HepG2 (cell line): ENCODE data around the gene MSMP. TPM values are rescaled to one million over a fixed set of nuclear protein-coding genes. Genes with fewer than 3 reads are reported as not detected.
A peak's percentile ranks its signal among the peaks of the same experiment; 100 is the strongest.

Source experiments
- AGO1 ChIP-seq: fragments of 200-400 bp; formaldehyde crosslinking; IDR thresholded peaks from 2 replicates; pipeline ENCODE4 v1.6.1; 2017; ENCODE audit warnings: mild to moderate bottlenecking, low read depth, low read length, moderate library complexity; ENCODE audit not compliant: poor library complexity, severe bottlenecking
- BCL6 ChIP-seq: IDR thresholded peaks from 2 replicates; pipeline ENCODE4 v1.6.1; 2016; ENCODE audit warnings: missing genetic modification reagents, missing compliant biosample characterization
- CHD2 ChIP-seq: IDR thresholded peaks from 2 replicates; pipeline ENCODE4 v1.6.1; 2011; ENCODE audit warnings: low read depth, low read length, improper control_type of control experiment
- E2F2 ChIP-seq: sonication (generic); formaldehyde crosslinking; IDR thresholded peaks from 2 replicates; pipeline ENCODE4 v1.4.0; 2020; ENCODE audit warnings: missing genetic modification reagents, borderline replicate concordance
- FOXK2 ChIP-seq: fragments of 450-650 bp; IDR thresholded peaks from 2 replicates; pipeline ENCODE4 v1.6.1; 2016
- HDAC2 ChIP-seq: sonication (generic); formaldehyde crosslinking; IDR thresholded peaks from 2 replicates; pipeline ENCODE4 v1.4.0; 2020; ENCODE audit warnings: missing genetic modification reagents
- HNF4G ChIP-seq, 2 experiments: sonication (generic) in 1 of 2; formaldehyde crosslinking in 1 of 2; IDR thresholded peaks; 2 replicates each; pipeline versions ENCODE4 v1.4.0 to v1.6.1; 2011 to 2020; ENCODE audit warnings: borderline replicate concordance in 2 of 2, low read depth in 2 of 2, mild to moderate bottlenecking in 2 of 2, low read length in 1 of 2, missing genetic modification reagents in 1 of 2, moderate library complexity in 1 of 2
- IRX3 ChIP-seq: sonication (generic); formaldehyde crosslinking; IDR thresholded peaks from 2 replicates; pipeline ENCODE4 v1.8.1; 2023; ENCODE audit warnings: mild to moderate bottlenecking, low read depth, missing genetic modification reagents, borderline replicate concordance
- KDM1A ChIP-seq: IDR thresholded peaks from 2 replicates; pipeline ENCODE4 v1.6.1; 2016; ENCODE audit warnings: missing compliant biosample characterization
- MEIS1 ChIP-seq: sonication (generic); formaldehyde crosslinking; IDR thresholded peaks from 2 replicates; pipeline ENCODE4 v1.9.0; 2021; ENCODE audit warnings: mild to moderate bottlenecking, missing genetic modification reagents, moderate library complexity, borderline replicate concordance
- NR2C2 ChIP-seq: sonication (generic); formaldehyde crosslinking; IDR thresholded peaks from 2 replicates; pipeline ENCODE4 v1.4.0; 2020; ENCODE audit warnings: missing genetic modification reagents, mild to moderate bottlenecking, moderate library complexity, borderline replicate concordance
- PBX3 ChIP-seq: sonication (generic); formaldehyde crosslinking; IDR thresholded peaks from 2 replicates; pipeline ENCODE4 v1.8.1; 2023; ENCODE audit warnings: missing genetic modification reagents, inconsistent platforms, borderline replicate concordance
- POLR2G ChIP-seq: fragments of 200-400 bp; formaldehyde crosslinking; IDR thresholded peaks from 2 replicates; pipeline ENCODE4 v1.6.1; 2018; ENCODE audit warnings: mild to moderate bottlenecking, low read depth, low read length, moderate library complexity
- RARA ChIP-seq: IDR thresholded peaks from 2 replicates; pipeline ENCODE4 v1.6.1; 2016; ENCODE audit warnings: missing genetic modification reagents, missing compliant biosample characterization
- RARG ChIP-seq: sonication (generic); formaldehyde crosslinking; IDR thresholded peaks from 2 replicates; pipeline ENCODE4 v1.4.0; 2020; ENCODE audit warnings: low read depth, mild to moderate bottlenecking, missing genetic modification reagents
- RELA ChIP-seq: sonication (generic); formaldehyde crosslinking; IDR thresholded peaks from 2 replicates; pipeline ENCODE4 v1.4.0; 2020; ENCODE audit warnings: missing genetic modification reagents
- TBX2 ChIP-seq: sonication (generic); formaldehyde crosslinking; IDR thresholded peaks from 2 replicates; pipeline ENCODE4 v1.5.0; 2020; ENCODE audit warnings: missing genetic modification reagents, mild to moderate bottlenecking, borderline replicate concordance
- ZNF609 ChIP-seq: sonication (generic); formaldehyde crosslinking; IDR thresholded peaks from 2 replicates; pipeline ENCODE4 v1.4.0; 2020; ENCODE audit warnings: mild to moderate bottlenecking, missing genetic modification reagents, borderline replicate concordance
- ZNF710 ChIP-seq: sonication (generic); formaldehyde crosslinking; IDR thresholded peaks from 2 replicates; pipeline ENCODE4 v1.5.0; 2020; ENCODE audit warnings: mild to moderate bottlenecking, missing genetic modification reagents, borderline replicate concordance
- ZNF782 ChIP-seq: sonication (generic); formaldehyde crosslinking; IDR thresholded peaks from 2 replicates; pipeline ENCODE4 v1.4.0; 2020; ENCODE audit warnings: missing genetic modification reagents, mild to moderate bottlenecking, borderline replicate concordance
- polyA plus RNA-seq, 8 experiments: library from polyadenylated mRNA; depleted of rRNA in 3 of 8; stranded (reverse) in 7 of 8; unstranded in 1 of 8; fragments of >200 nt; fragmentation: Illumina TruSeq in 4 of 8; extraction: Trizol in 4 of 8; gene quantifications; 2 replicates each; pipeline versions ENCODE4 v1.2.1 to v1.2.3, GENCODE V29; 2011 to 2016; ENCODE audit warnings: low read depth in 4 of 8, missing spikeins in 1 of 8, mixed read lengths in 1 of 8; ENCODE audit not compliant: insufficient read depth in 1 of 8
- total RNA-seq, 5 experiments: library from RNA; depleted of rRNA; stranded (reverse); fragments of >200 nt; fragmentation: Illumina TruSeq; extraction: Trizol; gene quantifications; 2 replicates each; pipeline ENCODE4 v1.2.3, GENCODE V29; 2016; ENCODE audit warnings: low read depth in 1 of 5

MSMP gene
- total and polyA plus RNA-seq, 2 of the 13 experiments (the other 11 are each of a cell fraction or from before 2014, with no cell fraction given) = 0.24 to 0.46 TPM

- TF ChIP-seq E2F2 = no peak
- no peak for TF ChIP-seq MEIS1
- TF ChIP-seq ZNF782 (CRISPR knock-in tag) = no peak
- TF ChIP-seq HDAC2 = peak; percentile 31; the same call in 1 of the 2 replicates
- no peak for TF ChIP-seq PBX3 (CRISPR knock-in tag)
- no peak for TF ChIP-seq FOXK2
- no peak for TF ChIP-seq ZNF710 (CRISPR knock-in tag)
- TF ChIP-seq IRX3 (CRISPR knock-in tag) = no peak; the same call in 1 of the 2 replicates
- TF ChIP-seq POLR2G = peak; percentile 90
- no peak for TF ChIP-seq BCL6
- no peak; the same call in 1 of the 2 replicates for TF ChIP-seq ZNF609 (CRISPR knock-in tag)
- no peak for TF ChIP-seq RARG (CRISPR knock-in tag)
- TF ChIP-seq HNF4G (IDR thresholded peaks at IDR 0.05; ENCODE audit: borderline replicate concordance, low read depth, low read length) = peak; percentile 50
- no peak for TF ChIP-seq HNF4G (CRISPR knock-in tag; IDR thresholded peaks at IDR 0.05; ENCODE audit: borderline replicate concordance, low read depth)
- TF ChIP-seq RARA (CRISPR knock-in tag) = no peak
- TF ChIP-seq CHD2 = no peak
- TF ChIP-seq NR2C2 (CRISPR knock-in tag) = peak; percentile 96
- no peak for TF ChIP-seq RELA
- no peak for TF ChIP-seq KDM1A (CRISPR knock-in tag)
- TF ChIP-seq TBX2 (CRISPR knock-in tag) = peak; percentile 30; the same call in 1 of the 2 replicates
- no peak for TF ChIP-seq AGO1
These were observed 5.1 kb downstream of the MSMP start, which contains the start of the genes GBA2 and RGP1 (continued) for GRCh38 chr9:35748858-35749514.
